Activated CD8-positive, alpha-beta memory T cell treated with anti-CD3 and anti-CD28 coated beads for 36 hours (primary cell): ENCODE results near the gene KDM5A. TPM values are rescaled to one million over a fixed set of nuclear protein-coding genes. Genes with fewer than 3 reads are reported as not detected.
"Not testable (repeated sequence)": the region's sequence is repeated elsewhere in the genome, so short reads cannot be mapped to it uniquely, and the experiment has no call there.

Experiments
- CTCF ChIA-PET: fragments of 350-600 bp; sonication (Branson Sonifier 250); formaldehyde crosslinking; loops from one replicate; lab custom pipeline; 2021; ENCODE audit warnings: antibody characterized with exemption; lab: Charles Lee
- POLR2A ChIA-PET: fragments of 350-600 bp; sonication (Branson Sonifier 250); formaldehyde crosslinking; loops from one replicate; lab custom pipeline; 2021; ENCODE audit warnings: antibody characterized with exemption; lab: Charles Lee
- total RNA-seq, 2 experiments: library from RNA; stranded (reverse); gene quantifications; one replicate each; pipeline ENCODE4 v1.2.3, GENCODE V29; 2021

KDM5A gene
- total RNA-seq: 10 to 100 TPM; 63.8 to 69.9 TPM

GRCh38 chr12:389142-390096 is at the start of gene KDM5A:
KDM5A (minus strand) TSS chr12:389320; CDS start chr12:389091, 229 bp downstream.
- ChIA-PET POLR2A (interaction anchor here (0.5 to 2.1 kb wide), 7 partner anchors 10 to 601 kb away, joined by 3 to 15 read pairs (median 3); partner anchors contain the start of gene CCDC77), CTCF (interaction anchor here (0.7 to 1.2 kb wide), 5 partner anchors 11 to 177 kb away, joined by 3 to 7 read pairs (median 3); no protein-coding TSS in a partner anchor)

- POLR2A ChIA-PET: not testable (repeated sequence)
- CTCF ChIA-PET: interaction anchor here (0.6 kb wide), 1 partner anchor 404 kb away, joined by 6 read pairs; no protein-coding TSS in a partner anchor
These were observed 46.6 kb upstream of the KDM5A start for GRCh38 chr12:435737-436136.

- POLR2A ChIA-PET: no interaction called here
- CTCF ChIA-PET: interaction anchor here (0.7 kb wide), 1 partner anchor 58 kb away, joined by 4 read pairs; no protein-coding TSS in a partner anchor
These were observed 33.4 kb upstream of the KDM5A start for GRCh38 chr12:422526-422925.

GRCh38 chr12:418432-418831 is 29.3 kb upstream of the KDM5A start:
- ChIA-PET POLR2A (no interaction called here), CTCF (no interaction called here)

GRCh38 chr12:414859-415258 is 25.7 kb upstream of the KDM5A start:
- ChIA-PET POLR2A (no interaction called here), CTCF (no interaction called here)

- ChIA-PET CTCF (interaction anchor here (1.1 to 3.3 kb wide), 4 partner anchors 11 to 51 kb away, joined by 3 to 12 read pairs (median 5); no protein-coding TSS in a partner anchor), POLR2A (interaction anchor here (1.8 kb wide), 1 partner anchor 13 kb away, joined by 10 read pairs; the partner anchor contains the start of gene KDM5A)
These were observed 12.9 kb upstream of the KDM5A start for GRCh38 chr12:402029-402389.

- ChIA-PET CTCF (interaction anchor here (1.1 to 3.3 kb wide), 3 partner anchors 10 to 52 kb away, joined by 3 to 12 read pairs (median 7); no protein-coding TSS in a partner anchor), POLR2A (interaction anchor here (1.8 kb wide), 1 partner anchor 12 kb away, joined by 10 read pairs; the partner anchor contains the start of gene KDM5A)
These were observed 12.3 kb upstream of the KDM5A start, which contains the start of gene CCDC77 for GRCh38 chr12:401235-402028. CCDC77 (plus strand) TSS chr12:401644; CDS start chr12:409384, 7,740 bp downstream.

- ChIA-PET CTCF (interaction anchor here (2.0 to 3.3 kb wide), 2 partner anchors 12 to 52 kb away, joined by 7 to 12 read pairs; no protein-coding TSS in a partner anchor), POLR2A (interaction anchor here (1.8 kb wide), 1 partner anchor 12 kb away, joined by 10 read pairs; the partner anchor contains the start of gene KDM5A)
These were observed 11.7 kb upstream of the KDM5A start for GRCh38 chr12:400828-401227.

- POLR2A ChIA-PET: interaction anchor here (0.6 to 2.1 kb wide), 4 partner anchors 9 to 115 kb away, joined by 3 to 10 read pairs (median 3); partner anchors contain the start of gene CCDC77
- CTCF ChIA-PET: interaction anchor here (0.7 to 1.2 kb wide), 2 partner anchors 11 to 37 kb away, joined by 3 read pairs; no protein-coding TSS in a partner anchor
These were observed 479 bp downstream of the KDM5A start for GRCh38 chr12:388541-389141.

GRCh38 chr12:388012-388411 is 1.1 kb downstream of the KDM5A start:
- CTCF ChIA-PET: interaction anchor here (1.2 kb wide), 1 partner anchor 36 kb away, joined by 3 read pairs; no protein-coding TSS in a partner anchor
- POLR2A ChIA-PET: interaction anchor here (1.0 kb wide), 1 partner anchor 8 kb away, joined by 3 read pairs; no protein-coding TSS in a partner anchor

GRCh38 chr12:386651-387050 is 2.5 kb downstream of the KDM5A start:
- ChIA-PET POLR2A (interaction anchor here (0.6 kb wide), 1 partner anchor 34 kb away, joined by 10 read pairs; no protein-coding TSS in a partner anchor), CTCF (no interaction called here)

- CTCF ChIA-PET, POLR2A ChIA-PET: not testable (repeated sequence)
These were observed 18.2 kb downstream of the KDM5A start for GRCh38 chr12:370739-371485.

GRCh38 chr12:367972-368371 is 21.1 kb downstream of the KDM5A start:
- ChIA-PET CTCF (interaction anchor here (0.8 kb wide), 1 partner anchor 16 kb away, joined by 7 read pairs; no protein-coding TSS in a partner anchor), POLR2A (no interaction called here)

- POLR2A ChIA-PET: no interaction called here
- CTCF ChIA-PET: no interaction called here
These were observed 22.3 kb downstream of the KDM5A start for GRCh38 chr12:366820-367219.

- POLR2A ChIA-PET: no interaction called here
- CTCF ChIA-PET: no interaction called here
These were observed 30.0 kb downstream of the KDM5A start for GRCh38 chr12:359091-359490.

- POLR2A ChIA-PET: interaction anchor here (0.7 kb wide), 1 partner anchor 14 kb away, joined by 4 read pairs; no protein-coding TSS in a partner anchor
- CTCF ChIA-PET: no interaction called here
These were observed 32.7 kb downstream of the KDM5A start for GRCh38 chr12:356276-356988.

- CTCF ChIA-PET: interaction anchor here (1.2 kb wide), 1 partner anchor 16 kb away, joined by 7 read pairs; no protein-coding TSS in a partner anchor
- POLR2A ChIA-PET: not testable (repeated sequence)
These were observed 37.9 kb downstream of the KDM5A start for GRCh38 chr12:351197-351596.
